Testis (tissue), 2 donors: Measurements from ENCODE around the gene SEMA4D.

Source experiments
- CTCF ChIP-seq, 3 experiments: fragments of 450-650 bp in 2 of 3; fragments of 200-600 bp in 1 of 3; sonication (generic) in 1 of 3; IDR thresholded peaks; one replicate each; pipeline ENCODE4 v1.5.1; 2016 to 2019; ENCODE audit warnings: antibody characterized with exemption in 3 of 3, mild to moderate bottlenecking in 2 of 3, moderate library complexity in 1 of 3
- POLR2A ChIP-seq: fragments of 450-650 bp; IDR thresholded peaks from one replicate; pipeline ENCODE4 v1.6.1; 2017; ENCODE audit warnings: antibody characterized with exemption, mild to moderate bottlenecking, moderate library complexity

DNA sequence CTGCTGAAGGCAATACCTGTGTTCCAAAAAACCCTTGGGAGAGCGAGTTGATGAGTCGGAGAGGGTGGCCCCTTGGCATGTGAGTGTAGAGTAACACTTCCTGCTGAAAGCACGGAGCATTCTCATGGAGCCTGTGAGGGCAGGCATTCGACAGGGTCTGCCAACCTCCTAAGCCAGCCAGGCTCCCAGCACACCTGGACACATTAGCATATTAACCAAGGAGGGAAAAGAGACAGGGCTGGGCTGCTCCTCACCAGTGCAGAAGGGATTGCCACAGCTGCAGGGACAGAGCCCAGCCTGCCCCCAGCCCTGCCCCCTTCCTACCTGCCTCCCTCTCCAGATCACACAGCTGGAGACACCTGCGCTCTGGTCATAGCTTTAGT lies 46.4 kb upstream of the SEMA4D start:
- no peak for TF ChIP-seq CTCF (IDR thresholded peaks at IDR 0.05)
- no peak for TF ChIP-seq POLR2A
